Activated gamma-delta T cell (primary cell): ENCODE measurements around the gene KCND3.

Experiments used
- DNase-seq: peaks from one replicate; lab custom pipeline; 2025; lab: John Stamatoyannopoulos, UW
- total RNA-seq, 2 donors: gene quantifications; one replicate each; lab custom pipeline; 2026; lab: John Stamatoyannopoulos, UW

Gene KCND3
- total RNA-seq: 0.10 to 0.22 reads per million in 2 donors

DNA sequence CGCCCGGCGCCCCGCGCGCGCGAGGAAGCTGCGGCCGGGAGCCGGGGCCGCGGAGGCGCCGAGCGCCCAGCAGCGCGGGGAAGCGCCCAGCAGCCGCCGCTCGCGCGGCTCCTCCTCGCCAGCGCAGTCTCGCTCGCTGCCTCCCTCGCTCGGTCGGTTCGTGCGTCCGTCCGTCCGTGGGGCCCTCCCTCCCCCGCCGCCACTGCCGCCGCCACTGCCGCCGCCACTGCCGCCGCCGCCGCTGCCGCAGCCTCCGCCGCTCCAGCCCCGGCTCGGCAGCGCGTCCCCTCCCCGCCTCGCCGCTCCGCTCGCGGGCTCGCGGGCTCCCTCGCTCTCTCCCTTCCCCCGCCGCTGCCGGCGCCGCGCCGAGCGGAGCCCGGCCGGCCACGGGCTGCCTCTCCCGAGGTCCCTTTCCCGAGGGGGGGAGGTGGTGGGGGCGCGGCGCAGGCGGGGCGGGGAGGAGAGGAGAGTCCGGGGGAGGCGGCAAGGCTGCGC, at the start of gene KCND3:
Gene KCND3, minus strand, starts transcription at position 138 of the 495 bp plus-strand sequence.
- no peak for DNase-seq

DNA sequence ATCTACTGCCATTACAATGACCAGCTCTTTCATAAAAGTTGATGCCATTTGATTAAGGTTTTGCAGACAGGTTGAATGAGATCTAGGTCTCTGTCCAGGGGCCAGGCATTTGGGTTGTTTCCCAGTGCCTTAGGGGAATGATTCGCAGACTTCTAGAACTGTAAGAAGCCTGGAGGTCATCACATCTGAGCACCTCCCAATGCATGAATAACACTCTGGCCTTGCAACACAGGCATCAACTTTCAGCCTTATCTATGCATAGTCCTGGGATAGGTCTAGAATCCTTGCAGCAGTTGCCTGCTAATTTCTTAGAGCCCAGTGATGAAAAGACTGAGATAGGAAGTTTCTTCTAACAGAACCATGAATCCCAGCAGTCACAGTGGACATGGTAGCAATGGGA, 44.8 kb upstream of the KCND3 start:
- no peak for DNase-seq

DNA sequence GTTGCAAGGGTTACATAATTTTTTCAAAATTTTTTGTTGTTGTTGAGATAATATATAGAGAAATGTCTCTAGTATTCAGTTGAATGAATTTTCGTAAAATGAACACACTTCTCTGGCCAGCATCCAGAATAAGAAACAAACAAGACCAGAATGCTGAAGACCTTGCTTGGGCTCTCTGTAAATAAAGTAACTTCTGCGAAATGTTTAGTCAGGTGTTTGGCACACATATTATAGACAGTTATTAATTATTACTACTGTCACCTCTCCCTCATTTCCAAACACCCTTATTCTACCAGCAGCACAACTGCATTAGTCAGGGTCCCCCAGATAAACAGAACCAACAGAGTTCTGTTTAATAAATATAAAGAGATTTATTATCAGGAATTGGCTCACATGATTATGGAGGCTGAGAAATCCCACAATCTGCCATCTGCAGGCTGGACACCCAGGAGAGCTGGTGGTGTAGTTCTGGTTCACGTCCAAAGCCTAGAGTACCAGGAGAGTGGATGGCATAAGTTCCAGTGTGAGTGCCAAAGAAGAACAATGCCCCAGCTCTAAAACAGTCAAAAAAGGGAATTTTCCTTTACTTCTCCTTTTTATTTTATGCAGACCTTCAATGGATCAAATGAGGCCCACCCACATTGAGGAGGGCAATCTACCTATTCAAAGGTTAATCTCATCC, 44.1 kb upstream of the KCND3 start:
- no peak for DNase-seq

DNA sequence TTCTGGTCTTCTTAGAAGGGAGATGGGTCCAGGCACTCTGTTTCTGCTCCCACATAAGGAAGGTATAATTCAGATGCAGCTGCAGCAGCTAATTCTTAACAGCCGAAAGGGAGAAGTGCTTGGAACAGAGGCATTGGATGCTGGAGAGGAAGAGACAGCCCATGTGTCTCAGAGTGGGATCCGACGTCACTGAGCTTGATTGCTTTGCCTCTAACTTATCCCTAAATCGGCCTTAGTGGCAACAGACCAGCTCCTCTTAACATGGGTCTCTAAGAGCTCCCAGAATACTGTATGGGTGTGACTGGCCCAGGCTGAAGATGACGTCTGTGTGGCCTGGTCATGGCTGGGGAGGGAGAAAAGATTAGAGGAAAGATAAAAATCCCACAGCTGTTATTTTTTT, 40.7 kb upstream of the KCND3 start:
- DNase-seq: no peak

DNA sequence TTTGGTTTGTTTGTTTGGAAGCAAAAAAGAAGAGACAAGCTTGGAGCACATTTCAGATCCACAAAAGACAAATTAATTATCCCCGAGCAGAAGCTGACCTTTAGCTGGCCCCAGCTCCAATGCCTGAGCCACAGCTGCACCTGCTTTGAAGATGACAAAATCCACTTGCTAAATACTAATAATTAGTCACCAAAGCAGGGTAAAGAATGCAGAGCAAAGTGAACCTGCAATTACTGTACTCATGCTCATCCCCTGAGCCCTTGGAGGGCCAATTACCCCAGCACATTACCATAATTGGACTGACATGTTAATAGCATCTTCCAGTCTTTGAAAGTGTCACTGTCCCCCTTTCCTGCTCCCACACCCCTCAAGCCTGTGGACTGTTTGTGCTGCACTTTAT, 38.2 kb upstream of the KCND3 start:
- no peak for DNase-seq

DNA sequence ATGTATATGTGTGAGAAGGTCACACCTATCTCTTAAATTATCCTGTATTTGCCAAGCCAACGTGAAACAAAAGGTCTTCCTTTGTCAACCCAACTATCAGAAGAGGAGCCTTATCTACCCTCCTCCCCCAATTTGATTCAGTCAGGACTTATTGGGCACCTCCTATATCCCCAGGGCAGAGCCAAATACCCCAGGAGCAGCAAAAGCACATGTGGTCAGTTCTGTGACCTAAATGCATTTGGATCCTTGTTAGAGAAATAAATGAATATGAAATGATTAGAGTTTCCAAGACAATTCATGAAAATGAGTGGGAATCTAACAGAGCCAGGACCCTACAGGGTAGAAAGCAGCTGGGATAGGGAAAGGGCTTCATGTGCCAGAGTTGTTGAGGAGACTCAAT, 37.0 kb upstream of the KCND3 start:
- no peak for DNase-seq

DNA sequence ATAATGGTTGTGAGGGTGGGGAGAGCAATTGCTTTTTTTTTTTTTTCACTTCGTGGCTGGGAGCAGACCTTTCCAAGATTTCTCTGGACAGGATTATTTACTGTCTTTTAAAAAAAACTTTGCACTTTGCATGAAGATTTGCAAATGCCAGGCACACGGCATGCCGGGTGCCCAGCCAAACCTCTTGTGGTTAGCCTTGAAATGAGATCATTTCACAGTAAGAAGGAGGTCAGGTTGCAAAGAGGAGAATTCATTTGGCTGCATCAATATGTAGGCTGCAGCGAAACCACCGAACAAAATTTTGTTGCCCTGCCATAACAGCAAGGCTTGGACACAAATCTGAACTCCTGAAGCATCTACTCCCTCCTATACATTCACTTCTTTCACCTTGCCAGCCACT, 36.5 kb upstream of the KCND3 start:
- no peak for DNase-seq

DNA sequence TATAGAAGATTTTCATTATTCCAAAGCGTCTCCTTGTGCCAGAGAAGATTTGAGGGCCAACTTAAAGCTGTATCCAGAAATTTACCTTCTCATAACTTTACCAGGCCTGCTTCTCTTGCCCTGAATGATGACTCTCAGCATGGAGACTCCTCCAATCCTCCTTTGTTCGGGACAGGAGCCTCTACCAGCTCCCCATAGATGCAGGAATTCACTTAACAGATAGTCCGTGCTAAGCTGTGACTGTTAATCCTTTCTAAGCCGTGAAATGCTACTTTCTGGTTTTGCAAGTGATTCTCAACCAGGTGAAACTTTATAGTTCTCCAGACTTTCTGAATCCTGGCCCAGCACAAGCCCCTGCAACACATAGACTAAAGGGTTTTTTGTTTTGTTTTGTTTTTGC, 31.8 kb upstream of the KCND3 start:
- DNase-seq: no peak

DNA sequence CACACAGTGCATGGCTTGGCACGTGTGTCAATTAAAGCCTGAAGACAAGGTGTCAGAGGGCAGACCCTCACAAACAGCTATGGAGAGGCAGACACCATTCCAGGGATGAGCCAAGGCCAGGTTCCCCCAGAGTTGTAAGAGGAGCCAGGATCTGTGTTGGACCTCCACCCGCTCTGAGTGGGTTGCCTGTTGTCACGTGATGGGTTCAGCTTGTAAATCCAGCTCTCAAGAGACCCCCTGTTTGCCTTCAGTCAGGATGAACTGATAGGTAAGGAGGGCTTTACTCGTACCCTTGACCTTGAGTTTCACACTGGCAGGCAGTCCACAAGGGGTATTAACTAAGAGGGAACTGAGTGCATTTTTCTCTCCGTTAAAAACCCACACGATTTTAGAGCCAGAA, 27.7 kb upstream of the KCND3 start:
- DNase-seq: no peak

DNA sequence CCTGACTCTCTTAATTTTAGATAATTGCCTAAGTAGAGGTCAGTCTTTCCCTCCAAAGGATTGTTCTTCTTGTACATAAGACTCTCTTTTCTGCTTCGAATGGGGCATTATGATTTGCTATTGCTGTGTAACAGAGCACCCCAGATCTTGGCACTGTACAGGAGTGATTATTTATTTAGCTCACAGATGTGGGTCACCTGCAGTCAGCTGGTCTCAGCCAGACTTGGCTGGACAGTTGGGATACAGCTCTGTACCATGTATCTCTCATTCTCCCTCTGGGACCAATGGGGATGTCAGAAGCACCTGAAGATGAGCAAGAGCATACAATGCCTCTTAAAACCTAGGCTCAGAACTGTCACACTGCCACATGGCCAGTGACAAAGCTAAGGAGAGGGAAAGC, 23.4 kb upstream of the KCND3 start:
- no peak for DNase-seq

DNA sequence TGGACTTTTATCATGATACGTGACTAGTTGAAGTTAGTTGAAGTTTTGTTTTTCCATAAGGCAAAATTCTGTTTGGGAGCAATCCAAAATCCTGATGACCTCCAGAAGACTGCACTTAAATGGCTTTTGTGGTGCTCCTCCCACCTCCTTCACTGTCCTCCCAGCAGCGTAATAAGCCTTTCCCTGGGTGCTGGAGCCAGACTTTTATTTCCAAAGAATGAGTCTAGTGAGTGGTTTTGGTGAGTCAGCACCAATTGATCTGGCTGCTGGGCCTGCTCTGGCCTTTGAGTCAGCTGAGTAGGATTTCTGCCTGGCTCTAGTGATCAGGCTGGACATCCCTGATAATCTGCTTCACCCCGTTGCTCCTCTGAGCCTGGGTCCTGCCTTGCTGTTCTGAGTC, 21.7 kb upstream of the KCND3 start:
- DNase-seq: no peak

DNA sequence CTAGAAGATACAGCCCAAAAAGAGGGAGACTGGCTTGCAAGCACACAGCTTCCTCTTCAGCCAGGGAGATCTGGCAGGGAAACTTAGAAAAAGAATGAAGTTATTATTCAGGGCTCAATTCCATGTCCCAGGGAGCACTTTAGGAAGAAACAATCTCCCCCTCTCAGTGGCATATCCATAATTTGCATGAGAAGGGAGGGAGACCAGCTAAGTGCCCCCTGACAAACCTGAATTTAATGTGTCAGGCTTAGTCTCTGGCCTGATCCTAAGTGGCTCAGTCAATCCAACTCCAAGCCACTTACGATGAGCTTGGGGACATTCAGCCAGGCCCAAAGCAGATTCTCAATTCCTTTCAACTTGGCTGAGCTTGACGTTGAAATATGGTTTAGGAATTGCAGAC, 17.7 kb upstream of the KCND3 start:
- DNase-seq: no peak

DNA sequence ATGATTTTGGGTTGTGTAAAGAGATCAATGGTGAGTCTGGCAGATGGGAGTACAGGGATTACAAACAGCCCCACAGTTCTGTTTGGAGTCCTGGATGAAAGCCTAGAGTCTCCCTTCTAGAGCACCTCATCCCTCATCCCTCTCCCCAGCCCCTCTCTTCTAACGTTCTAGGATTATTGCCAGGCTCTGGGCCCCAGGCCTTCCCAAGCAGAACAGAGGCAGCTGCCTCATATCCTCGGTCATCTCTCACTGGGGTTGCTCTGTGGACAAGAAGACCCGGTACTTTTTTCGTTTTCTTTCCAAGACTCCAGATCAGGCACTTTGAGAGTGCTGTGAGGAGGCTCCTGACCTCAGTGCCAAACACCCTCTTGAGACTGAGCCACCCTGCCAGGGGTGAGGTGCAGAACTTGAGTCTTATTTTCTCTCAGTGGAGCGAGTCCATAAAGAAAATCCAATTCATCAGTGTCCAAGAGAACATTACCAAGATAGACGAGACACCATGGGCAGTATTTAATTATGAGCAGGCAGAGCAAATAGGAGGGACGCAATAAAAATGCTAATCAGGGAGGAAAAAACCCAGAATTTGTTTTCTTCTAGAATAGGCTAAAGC, 17.1 kb upstream of the KCND3 start:
- no peak for DNase-seq

DNA sequence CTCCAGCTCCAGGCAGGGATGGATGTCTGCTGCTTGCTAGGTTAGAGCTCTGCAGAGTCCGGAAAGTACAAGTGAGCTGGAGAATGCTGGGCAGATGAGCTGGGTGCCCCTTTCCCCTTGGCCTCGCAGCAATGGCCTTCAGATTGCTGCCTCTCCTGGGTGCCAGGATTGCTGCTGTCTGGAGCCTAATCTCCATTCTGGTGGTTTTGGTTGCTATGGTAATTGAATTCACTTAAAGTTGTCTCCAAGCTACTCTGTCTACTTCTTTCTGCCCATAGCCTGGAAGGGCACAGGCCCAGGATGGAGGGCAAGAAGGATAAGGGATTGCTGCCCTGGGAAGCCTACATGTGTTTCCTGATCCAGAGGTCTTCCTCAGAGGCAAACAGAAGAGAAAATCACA, 14.6 kb upstream of the KCND3 start:
- no peak for DNase-seq

DNA sequence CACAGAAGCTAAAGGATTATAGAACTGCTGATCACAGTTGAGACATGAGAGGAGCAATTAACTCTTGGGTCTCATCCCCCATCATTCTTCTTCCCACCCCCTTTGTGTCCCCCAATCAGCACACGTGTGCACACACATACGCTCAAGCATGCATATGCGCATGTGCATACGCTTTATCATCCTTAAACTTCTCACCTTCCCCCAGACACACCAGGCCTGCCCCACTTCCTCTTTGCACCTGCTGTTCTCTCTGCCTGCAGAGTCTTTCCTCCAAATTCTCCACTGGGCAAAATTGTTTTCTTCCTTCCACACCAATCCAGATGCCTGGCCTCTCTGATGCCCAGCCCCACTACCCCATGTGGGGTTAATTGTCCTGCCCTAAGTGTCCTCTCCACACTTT, 13.0 kb upstream of the KCND3 start:
- no peak for DNase-seq

DNA sequence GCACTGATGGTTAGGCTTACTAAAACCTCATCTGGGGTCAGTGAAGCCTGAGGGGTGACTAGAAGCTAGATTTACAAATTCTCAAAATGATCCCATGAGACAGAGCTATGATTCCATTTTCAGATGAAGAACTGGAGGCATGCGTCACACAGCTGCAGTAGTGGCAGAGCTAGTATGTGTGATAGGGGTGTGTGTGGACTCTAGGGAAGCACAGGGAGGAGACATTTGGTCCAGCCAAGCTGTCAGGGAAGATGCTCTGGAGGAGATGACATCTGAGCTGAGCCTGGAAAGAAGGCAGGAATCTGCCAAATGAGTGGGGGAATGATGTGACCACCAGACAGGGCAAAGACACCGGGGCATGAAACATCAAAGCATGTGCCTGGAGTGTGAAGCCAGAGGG, 12.0 kb upstream of the KCND3 start:
- DNase-seq: no peak

DNA sequence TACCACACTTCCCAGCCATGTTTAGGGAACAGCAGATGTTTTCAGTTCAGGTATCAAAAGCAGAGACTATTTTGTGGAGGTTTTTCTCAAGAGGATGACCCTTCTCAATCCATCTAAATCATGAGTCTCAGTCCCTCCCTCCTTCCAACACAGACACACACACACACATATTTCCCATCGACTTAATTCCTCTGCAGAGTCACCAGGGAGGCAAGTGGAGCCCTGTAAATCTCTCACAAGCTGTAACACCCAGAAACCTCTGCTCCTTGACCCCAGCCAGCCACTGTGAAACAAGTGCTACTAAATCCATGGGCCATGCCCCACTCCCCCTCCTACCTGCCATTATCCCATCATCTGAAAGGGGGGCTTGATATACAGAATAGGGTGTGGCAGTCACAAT, 10.6 kb upstream of the KCND3 start:
- DNase-seq: no peak

DNA sequence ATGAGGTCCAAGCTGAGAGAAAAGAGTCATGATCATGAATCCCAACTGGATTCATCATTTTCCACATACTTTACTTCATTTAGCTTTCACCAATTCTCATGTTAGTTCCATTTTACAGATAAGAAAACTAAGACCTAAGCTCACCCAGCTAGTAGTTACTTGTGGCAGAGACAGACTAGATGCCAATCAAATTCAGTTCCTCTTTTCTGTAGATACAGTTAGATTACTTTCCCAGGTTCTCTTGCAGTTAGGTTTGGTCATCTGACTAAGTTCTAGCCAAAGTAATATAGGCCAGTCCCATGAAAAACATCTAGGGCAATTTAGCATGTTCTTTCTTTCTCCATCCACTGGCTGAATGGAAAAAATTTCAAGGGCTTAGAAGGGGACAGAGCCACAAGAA, 8.9 kb upstream of the KCND3 start:
- no peak for DNase-seq

DNA sequence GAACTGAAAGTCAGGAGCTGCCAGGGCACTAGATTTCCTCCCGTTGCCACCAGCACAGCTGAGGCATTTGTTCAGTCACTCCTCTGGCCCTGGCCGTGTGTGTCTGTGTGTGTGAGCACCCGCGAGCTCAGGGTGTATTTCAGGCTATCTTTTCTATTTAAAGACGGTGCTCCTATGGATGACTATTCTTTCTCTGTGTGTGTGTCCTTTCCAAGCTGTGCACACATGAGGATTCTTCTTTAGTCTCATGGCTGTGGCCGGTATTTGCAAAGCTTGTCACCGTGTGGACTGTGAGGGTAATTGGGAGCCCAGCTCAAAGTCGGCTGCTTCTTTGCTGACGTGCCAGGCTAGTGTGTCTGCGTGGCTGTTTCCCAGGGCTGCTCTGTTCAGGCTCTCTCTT, 3.0 kb upstream of the KCND3 start:
- no peak for DNase-seq

DNA sequence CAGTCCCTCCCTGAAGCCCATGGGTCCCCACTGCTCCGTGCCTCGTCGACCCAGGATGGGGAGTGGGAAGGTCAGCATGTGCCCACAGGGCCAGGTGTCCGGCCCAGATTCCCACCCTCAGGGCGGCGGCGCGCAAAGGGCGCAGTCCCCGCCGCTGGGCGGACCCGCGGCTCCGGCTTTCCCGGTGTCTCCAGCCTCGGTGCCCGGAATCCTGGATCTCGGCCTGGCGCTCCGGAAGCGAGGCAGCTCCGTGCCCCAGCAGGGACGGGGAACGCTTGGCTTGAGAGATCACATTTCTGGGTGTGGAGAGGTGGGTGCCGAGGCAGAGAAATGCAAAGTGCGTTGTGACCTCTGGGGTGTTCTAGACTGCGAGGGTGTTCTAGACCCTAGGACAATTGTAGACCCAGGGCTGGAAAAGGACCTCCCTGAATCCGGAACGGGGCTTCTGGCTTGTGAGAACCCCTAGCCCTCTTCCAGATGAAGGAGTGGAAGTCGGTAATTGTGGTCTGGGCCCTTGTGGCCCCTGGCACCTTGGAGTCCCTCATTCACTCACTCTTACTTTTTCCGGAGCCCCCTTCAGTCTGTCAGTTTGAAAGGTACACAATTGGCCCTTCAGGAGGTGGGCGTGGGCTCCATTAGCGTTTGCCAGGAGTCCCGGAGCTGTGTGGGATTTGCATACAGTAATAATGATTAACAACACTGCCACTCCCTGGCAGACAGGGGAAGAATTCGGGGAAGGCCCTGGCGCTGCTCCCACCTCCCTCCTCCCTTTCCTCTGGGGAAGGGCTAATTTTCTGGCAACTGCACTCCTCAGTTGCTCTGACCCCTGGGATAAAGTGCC, 1.6 kb upstream of the KCND3 start:
- DNase-seq: no peak

DNA sequence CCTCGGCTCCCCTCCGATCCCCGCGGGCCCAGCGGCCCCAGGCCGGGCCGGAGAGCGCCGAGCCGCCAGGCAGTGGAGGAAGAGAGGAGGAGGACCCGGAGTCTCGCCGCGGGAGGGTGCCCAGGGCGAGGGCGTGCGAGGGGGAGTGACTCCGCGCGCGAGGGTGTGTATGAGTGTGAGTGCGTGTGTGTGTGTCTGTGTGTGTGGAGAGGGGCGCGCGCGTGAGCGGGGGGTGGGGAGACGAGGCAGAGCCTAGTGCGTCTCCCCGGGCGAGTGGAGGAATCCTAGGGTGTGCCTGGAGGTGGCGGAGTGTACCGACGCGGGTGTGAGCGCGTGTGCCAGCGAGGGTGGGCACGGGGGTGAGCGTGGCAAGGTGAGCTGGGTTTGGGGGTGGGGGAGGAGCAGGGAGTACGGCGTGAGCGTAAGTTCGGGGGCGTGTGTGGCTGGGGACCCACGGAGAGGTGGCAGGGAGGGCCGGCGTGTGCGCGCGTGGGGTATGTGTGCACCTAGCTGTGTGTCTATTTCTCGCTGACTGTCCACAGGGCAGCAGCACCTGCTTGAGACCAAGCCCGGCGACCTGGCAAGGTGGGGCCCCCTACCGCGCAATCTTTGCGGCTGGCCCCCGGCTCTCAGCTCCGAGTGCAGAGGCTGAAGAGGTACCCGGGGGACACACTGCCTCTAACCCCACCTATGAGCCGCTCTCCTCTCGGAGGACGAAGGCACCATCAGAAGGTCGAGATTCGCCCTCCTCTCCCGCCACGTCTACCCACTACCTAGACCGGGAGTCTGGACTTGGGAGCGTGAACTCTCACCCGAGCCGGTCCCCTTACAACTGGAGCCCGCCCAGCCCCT, 784 bp upstream of the KCND3 start:
- DNase-seq: no peak
